Activated naive CD4-positive, alpha-beta T cell treated with anti-CD3 and anti-CD28 coated beads, Interleukin-2, amount 50 U/mL, for 16 hours (primary cell): ENCODE data around the gene ARID4B.

ENCODE experiments used
- DNase-seq: peaks from one replicate; pipeline ENCODE4 v3.0.0-alpha.2; 2020

The ARID4B gene

GRCh38 chr1:235156740-235157139, 171.2 kb downstream of the ARID4B start:
- no peak for DNase-seq

GRCh38 chr1:235156265-235156664, 171.7 kb downstream of the ARID4B start:
- DNase-seq, result no peak

- no peak for DNase-seq
Observed at GRCh38 chr1:235152235-235152634, 175.7 kb downstream of the ARID4B start.

- DNase-seq, result no peak
Observed at GRCh38 chr1:235151033-235151432, 176.9 kb downstream of the ARID4B start.

- no peak for DNase-seq
Observed at GRCh38 chr1:235149824-235150223, 178.2 kb downstream of the ARID4B start.

- DNase-seq, result no peak
Observed at GRCh38 chr1:235147269-235147668, 180.7 kb downstream of the ARID4B start.

DNA sequence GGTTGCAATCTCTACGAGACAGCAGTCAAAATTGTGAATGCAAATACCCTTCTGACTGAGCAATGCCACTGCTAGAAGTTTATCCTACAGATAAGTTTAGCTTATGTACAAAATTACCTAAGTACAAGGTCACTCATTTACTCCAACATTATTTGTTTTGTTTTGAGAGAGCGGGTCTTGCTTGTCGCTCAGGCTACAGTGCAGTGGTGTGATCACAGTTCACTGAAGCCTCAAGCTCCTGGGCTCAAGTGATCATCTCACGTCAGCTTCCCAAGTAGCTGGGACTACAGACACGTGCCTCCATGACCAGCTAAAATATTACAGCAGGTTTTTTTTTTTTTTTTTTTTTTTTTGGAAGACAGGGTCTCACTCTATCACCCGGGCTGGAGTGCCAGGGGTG, 182.3 kb downstream of the ARID4B start:
- no peak for DNase-seq

DNA sequence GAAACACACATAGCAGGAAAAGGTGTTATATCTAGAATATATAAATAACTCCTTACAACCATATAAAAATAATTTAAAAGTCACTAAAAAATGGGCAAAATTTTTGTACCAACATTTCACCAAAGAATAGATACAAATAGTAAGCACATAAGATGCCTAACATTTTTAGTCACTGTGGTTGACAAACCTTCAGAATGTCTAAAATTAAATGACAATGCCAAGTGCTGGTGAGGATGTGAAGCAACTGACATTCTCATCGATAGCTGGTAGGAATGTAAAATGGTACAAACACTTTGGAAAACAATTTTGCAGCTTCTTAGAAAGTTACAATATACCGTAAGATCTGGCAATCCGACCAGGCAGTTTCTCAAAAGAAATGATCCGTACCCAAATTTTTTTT, 185.0 kb downstream of the ARID4B start:
- DNase-seq, result no peak

- DNase-seq, result no peak
Observed at GRCh38 chr1:235139315-235139714, 188.7 kb downstream of the ARID4B start.

DNA sequence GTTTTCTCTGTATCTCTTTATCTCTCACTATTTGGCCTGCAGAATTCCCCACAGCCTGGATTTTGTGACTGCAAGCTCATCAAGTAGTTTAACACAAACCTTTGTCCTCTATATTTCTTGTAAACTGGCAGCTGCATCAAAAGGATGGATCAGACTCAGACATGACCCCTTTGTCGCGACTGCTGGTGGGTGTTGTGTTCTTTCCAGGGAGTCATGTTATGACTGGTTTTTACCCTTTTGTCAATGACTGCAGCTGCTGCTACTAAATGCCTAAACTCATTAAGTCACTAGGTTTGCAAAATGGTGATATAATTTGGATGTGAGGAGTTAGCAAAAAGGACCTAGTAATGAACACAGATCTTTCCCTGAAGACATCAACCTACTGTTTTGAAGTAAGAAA, 189.2 kb downstream of the ARID4B start:
- peak; percentile 45 for DNase-seq

GRCh38 chr1:235136111-235136510, 191.9 kb downstream of the ARID4B start:
- no peak for DNase-seq

GRCh38 chr1:235134171-235134570, 193.8 kb downstream of the ARID4B start:
- DNase-seq, result no peak

DNA sequence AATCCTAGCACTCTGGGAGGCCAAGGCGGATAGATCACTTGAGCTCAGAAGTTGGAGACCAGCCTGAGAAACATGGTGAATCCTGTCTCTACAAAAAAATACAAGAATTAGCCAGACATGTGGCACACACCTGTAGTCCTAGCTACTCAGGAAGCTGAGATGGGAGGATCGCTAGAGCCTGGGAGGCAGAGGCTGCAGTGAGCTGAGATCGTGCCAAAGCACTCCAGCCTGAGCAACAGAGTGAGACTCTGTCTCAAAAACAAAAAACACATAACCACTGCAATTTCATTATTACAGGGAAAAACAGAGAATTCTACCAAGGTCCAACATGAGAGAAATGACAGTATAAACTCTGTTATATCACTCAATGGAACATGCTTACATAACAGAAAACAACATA, 194.9 kb downstream of the ARID4B start:
- DNase-seq, result no peak

- DNase-seq, result no peak
Observed at GRCh38 chr1:235131961-235132360, 196.0 kb downstream of the ARID4B start.

- DNase-seq, result no peak
Observed at GRCh38 chr1:235130766-235131270, 197.2 kb downstream of the ARID4B start.

- no peak for DNase-seq
Observed at GRCh38 chr1:235129774-235130570, 198.0 kb downstream of the ARID4B start.

GRCh38 chr1:235128456-235129328, 199.3 kb downstream of the ARID4B start, which contains the start of gene TOMM20:
TOMM20 (minus strand) TSS chr1:235128837; CDS start chr1:235128715, 122 bp downstream.
- DNase-seq, result peak; percentile 94

DNA sequence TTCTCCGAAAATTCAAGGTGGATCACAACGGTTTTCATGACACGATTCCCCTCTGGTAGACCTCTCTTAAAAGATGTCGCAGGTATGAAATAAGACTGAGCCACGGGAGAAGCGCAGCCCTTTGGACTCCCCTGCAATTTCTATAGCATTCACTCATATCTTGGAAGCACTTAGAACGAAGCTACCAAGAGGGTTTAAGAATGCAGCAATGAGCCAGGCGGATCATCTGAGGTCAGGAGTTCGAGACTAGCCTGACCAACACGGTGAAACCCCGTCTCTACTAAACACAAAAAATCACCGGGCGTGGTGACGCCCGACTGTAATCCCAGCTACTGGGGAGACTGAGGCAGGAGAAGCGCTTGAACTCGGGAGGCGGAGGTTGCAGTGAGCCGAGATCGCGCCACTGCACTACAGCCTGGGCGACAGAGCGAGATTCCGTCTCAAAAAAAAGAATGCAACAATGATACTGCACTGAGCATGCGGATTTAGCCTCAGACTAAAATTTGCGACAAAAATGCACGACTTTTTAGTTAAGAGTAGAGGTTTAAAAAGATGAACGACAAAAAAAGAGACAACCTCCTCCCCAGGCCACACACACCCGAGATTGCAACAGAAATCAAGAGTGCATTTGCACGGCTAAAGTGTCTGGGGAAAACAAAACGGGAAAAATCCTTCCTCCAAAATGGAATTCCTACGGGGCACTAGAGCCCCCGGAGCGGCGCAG, 200.1 kb downstream of the ARID4B start:
- DNase-seq, result peak; percentile 16

GRCh38 chr1:235127203-235127602, 200.8 kb downstream of the ARID4B start:
- no peak for DNase-seq

- DNase-seq, result no peak
Observed at GRCh38 chr1:235124665-235125064, 203.3 kb downstream of the ARID4B start.

- DNase-seq, result no peak
Observed at GRCh38 chr1:235124111-235124510, 203.9 kb downstream of the ARID4B start.

DNA sequence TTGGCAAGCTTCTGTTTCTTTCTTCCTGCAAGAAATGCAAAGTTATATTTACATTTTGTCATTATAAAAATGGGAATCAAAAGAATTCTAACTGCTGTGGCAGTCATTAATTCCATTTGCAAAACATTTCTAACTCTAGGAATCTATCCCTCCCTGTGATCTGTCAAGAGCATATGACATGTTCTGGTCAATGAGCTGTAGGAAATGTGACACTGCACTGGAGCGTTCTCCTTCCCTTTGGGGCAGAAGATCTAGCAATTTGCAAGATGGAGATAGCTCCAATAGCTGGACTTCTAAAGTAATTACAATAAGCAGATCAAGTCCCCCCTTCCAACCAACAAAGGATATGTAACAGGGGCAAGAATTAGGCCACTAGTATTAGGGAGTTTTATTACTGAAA, 205.6 kb downstream of the ARID4B start:
- no peak for DNase-seq
